B cell (primary cell): Measurements from ENCODE around the gene RBM44.

Source experiments
- CTCF ChIP-seq: fragments of 200-600 bp; IDR thresholded peaks from one replicate; pipeline ENCODE4 v1.8.0; 2022; ENCODE audit warnings: antibody characterized with exemption, mild to moderate bottlenecking
- EZH2 ChIP-seq: IDR thresholded peaks from 2 replicates; pipeline ENCODE4 v1.6.1; 2012; ENCODE audit warnings: borderline replicate concordance, low read depth, mild to moderate bottlenecking, moderate library complexity, low read length; ENCODE audit not compliant: insufficient read depth, poor library complexity, severe bottlenecking

- TF ChIP-seq CTCF = no peak
- no peak for TF ChIP-seq EZH2
Observed at GRCh38 chr2:237824085-237824484, 25.5 kb downstream of the RBM44 start.
